ENCODE data around the gene CARD14. TPM values are rescaled to one million over a fixed set of nuclear protein-coding genes. Genes with fewer than 3 reads are reported as not detected.

CARD14 gene
- total and polyA plus RNA-seq, 2 of the 13 experiments (the other 11 are each of a cell fraction or from before 2014, with no cell fraction given): 0.11 TPM; not detected in 1

DNA sequence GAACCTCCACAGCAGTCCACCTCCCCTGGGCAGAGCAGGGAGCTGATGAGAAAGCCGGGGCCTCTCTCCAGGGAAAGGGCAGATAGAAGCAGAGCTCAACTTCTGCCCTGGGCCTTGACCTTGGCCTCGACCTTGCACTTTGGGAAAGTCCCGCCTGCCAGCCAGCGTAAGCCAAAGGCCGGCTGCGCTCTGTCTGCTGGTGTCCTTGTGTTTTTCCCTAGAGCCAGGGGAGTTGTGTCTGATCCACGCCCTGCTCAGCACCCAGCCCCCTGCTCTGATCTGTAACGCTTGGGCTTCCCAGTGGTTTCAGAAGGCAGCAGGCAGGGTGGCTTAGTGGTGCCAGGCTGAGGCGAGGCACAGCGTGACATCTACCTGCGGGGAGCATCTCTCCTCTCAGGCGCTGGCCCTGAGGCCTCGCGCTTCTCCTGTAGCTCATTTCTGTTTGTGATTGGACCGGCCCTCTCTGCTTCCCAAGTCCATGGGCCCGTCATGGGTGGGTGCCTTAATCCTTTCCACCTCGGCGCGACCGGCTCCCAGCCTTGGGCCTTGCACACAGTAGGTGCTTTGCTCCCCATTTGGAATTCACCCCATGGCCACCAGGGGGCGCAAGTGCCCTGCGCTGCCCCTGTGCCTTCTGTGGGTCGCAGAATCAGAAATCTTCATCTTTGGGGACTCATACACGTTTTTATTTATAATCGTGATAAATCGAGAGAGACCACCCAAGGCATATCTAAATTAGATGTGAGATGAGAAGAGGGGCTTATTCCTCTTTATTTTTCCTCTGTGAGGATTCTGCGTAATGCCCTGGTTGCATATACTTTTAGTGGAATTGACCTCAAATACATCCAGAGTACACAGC, 26.1 kb downstream of the CARD14 start (continued):
- TF ChIP-seq UBTF (CRISPR knock-in tag; IDR thresholded peaks at IDR 0.05): peak; percentile 40
- TF ChIP-seq, protein P1, sequence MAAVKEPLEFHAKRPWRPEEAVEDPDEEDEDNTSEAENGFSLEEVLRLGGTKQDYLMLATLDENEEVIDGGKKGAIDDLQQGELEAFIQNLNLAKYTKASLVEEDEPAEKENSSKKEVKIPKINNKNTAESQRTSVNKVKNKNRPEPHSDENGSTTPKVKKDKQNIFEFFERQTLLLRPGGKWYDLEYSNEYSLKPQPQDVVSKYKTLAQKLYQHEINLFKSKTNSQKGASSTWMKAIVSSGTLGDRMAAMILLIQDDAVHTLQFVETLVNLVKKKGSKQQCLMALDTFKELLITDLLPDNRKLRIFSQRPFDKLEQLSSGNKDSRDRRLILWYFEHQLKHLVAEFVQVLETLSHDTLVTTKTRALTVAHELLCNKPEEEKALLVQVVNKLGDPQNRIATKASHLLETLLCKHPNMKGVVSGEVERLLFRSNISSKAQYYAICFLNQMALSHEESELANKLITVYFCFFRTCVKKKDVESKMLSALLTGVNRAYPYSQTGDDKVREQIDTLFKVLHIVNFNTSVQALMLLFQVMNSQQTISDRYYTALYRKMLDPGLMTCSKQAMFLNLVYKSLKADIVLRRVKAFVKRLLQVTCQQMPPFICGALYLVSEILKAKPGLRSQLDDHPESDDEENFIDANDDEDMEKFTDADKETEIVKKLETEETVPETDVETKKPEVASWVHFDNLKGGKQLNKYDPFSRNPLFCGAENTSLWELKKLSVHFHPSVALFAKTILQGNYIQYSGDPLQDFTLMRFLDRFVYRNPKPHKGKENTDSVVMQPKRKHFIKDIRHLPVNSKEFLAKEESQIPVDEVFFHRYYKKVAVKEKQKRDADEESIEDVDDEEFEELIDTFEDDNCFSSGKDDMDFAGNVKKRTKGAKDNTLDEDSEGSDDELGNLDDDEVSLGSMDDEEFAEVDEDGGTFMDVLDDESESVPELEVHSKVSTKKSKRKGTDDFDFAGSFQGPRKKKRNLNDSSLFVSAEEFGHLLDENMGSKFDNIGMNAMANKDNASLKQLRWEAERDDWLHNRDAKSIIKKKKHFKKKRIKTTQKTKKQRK (IDR thresholded peaks at IDR 0.05; ENCODE audit: low read length): no peak
- TF ChIP-seq AGO1 (IDR thresholded peaks at IDR 0.05; ENCODE audit: low read depth, low read length, poor library complexity, severe bottlenecking): peak; percentile 71
- no peak for TF ChIP-seq NR0B2 (CRISPR knock-in tag; IDR thresholded peaks at IDR 0.05)
- TF ChIP-seq RXRB (CRISPR knock-in tag; IDR thresholded peaks at IDR 0.05; ENCODE audit: borderline replicate concordance): peak; percentile 82
- TF ChIP-seq MEIS2 (CRISPR knock-in tag; IDR thresholded peaks at IDR 0.05): no peak
- no peak for TF ChIP-seq ZEB1 (IDR thresholded peaks at IDR 0.05; ENCODE audit: insufficient replicate concordance, low read depth)
- TF ChIP-seq JDP2 (CRISPR knock-in tag; IDR thresholded peaks at IDR 0.05; ENCODE audit: borderline replicate concordance): no peak
- no peak for TF ChIP-seq RNF219 (CRISPR knock-in tag; IDR thresholded peaks at IDR 0.05)
- peak; percentile 99 for TF ChIP-seq TBL1XR1 (IDR thresholded peaks at IDR 0.05; ENCODE audit: borderline replicate concordance, low read length, partially characterized antibody)
- no peak for TF ChIP-seq CENPT (CRISPR knock-in tag; IDR thresholded peaks at IDR 0.05; ENCODE audit: low read depth)
- no peak for TF ChIP-seq RBAK (CRISPR knock-in tag; IDR thresholded peaks at IDR 0.05)
- TF ChIP-seq, protein P2, sequence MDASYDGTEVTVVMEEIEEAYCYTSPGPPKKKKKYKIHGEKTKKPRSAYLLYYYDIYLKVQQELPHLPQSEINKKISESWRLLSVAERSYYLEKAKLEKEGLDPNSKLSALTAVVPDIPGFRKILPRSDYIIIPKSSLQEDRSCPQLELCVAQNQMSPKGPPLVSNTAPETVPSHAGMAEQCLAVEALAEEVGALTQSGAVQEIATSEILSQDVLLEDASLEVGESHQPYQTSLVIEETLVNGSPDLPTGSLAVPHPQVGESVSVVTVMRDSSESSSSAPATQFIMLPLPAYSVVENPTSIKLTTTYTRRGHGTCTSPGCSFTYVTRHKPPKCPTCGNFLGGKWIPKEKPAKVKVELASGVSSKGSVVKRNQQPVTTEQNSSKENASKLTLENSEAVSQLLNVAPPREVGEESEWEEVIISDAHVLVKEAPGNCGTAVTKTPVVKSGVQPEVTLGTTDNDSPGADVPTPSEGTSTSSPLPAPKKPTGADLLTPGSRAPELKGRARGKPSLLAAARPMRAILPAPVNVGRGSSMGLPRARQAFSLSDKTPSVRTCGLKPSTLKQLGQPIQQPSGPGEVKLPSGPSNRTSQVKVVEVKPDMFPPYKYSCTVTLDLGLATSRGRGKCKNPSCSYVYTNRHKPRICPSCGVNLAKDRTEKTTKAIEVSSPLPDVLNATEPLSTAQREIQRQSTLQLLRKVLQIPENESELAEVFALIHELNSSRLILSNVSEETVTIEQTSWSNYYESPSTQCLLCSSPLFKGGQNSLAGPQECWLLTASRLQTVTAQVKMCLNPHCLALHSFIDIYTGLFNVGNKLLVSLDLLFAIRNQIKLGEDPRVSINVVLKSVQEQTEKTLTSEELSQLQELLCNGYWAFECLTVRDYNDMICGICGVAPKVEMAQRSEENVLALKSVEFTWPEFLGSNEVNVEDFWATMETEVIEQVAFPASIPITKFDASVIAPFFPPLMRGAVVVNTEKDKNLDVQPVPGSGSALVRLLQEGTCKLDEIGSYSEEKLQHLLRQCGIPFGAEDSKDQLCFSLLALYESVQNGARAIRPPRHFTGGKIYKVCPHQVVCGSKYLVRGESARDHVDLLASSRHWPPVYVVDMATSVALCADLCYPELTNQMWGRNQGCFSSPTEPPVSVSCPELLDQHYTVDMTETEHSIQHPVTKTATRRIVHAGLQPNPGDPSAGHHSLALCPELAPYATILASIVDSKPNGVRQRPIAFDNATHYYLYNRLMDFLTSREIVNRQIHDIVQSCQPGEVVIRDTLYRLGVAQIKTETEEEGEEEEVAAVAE (CRISPR knock-in tag; IDR thresholded peaks at IDR 0.05; ENCODE audit: borderline replicate concordance): no peak
